ENCODE data around the gene CREB5.

The CREB5 gene

DNA sequence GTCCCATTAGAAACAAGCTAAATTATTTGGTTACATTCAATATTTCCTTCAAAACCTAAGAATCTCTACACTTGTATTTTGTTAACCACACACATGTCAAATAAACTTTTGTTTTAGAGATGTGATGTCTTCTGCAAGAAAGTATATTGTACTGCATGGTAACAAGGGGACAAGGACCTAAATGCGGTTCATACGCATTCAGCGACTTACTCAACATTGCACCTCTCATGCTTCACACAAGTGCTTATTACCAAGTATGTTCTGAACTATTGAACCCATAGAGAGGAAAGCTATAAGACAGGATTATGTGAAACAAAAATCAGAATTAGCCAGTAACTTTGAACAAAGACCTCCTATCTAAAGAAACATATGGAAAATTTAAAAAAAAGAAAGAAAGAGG lies 68.3 kb downstream of the CREB5 start:
- no peak for DNase-seq

DNA sequence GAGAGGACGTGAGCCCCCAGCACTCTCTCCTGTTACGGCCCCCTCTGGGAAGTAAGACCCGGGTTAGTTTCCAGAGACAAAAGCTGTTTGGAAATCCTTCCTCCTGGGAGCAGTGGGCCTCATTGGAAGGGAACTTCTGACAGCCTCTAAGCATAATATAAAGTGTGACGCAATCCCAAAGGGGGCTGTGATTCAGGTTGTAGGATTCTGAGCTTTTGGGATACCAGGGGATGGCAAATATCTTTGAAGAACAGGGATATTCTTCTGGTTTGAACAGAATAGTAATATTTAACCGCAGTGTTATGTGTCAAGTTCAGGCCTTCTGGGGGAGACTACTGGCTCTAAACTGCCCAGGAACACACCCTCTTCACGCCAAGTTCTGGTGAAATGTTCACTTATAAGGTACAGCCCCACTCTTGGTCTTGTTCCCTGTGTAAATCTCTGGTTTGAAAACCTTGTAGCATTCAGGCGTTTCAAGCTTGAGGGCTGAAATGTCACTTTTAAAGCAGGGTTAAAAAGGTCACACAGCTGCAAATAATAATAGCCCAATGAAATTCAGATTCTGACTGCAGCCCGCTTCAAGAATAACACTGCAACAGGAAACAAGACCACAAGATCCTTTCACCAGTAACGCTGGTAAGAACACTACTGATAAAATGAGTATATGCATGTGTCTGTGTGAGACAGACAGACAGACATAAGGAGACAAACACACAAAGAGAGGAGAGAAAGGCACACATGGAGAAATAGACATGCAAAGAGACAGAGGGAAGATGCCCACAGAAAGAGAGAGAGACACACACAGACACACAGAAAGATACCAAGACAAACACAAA lies 69.0 kb downstream of the CREB5 start:
- no peak for DNase-seq

DNA sequence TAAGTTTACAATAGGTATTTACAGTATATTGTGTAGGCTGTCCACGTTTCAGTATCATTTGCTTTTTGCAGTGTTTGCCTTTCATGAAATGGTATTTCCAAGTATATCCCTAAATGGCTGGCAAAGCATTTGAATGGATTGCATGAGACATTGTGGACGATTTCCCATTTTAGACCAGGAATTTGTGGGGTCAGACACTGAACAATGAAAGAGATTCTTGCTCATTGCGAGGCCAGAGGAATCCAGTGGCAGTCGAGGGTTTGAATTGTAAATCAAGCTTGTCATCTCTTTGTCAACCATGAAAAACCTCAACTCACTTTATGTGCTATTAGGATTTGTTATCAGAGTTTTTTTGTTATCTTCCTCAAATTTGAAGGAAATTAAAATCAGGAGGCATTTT lies 70.8 kb downstream of the CREB5 start:
- no peak for DNase-seq

DNA sequence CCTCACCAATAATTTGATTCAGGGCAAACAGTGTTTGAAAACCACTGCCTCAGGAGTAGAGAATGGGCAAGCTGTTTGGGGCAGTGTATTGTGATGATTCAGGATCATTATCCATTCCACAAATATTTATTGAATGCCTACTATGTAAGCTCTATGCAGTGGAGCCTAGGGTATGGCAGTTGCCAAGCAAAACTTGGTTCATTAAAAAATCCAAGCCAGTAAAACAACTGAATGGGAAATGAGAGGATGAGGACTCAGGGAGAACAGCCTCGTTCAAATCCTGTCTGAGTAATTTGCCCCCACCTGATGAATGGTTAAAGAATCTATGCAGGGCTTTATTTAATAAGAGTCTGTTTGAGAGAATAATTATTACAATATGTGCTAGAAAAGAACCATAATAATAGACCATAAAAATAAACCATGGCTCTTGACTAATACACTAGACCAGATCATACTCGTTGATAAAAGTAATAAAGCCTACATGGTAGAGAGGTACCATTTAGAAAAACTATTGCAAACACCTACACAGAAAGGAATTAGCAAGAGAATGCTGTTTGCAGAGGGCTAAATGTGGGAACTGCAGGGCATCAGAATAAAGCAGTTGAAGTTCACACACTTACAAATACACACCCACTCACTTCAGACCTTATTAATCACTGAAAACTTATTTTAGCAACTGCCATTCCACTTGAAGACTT lies 71.7 kb downstream of the CREB5 start:
- no peak for DNase-seq

DNA sequence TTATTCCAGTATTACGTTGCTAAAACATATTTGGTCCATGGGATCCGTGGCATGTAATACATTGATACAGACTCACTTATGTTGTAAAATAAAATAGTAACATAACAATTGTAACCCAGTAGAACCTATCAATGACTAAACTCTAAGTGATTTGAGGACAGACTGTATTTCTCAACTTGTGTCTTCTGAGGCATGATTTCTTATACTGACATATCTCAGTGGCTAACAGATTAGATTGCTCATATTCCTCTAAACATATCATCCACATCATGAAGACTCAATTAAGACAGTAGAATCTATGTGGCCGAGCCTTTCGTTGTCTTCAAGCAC lies 72.3 kb downstream of the CREB5 start:
- no peak for DNase-seq

DNA sequence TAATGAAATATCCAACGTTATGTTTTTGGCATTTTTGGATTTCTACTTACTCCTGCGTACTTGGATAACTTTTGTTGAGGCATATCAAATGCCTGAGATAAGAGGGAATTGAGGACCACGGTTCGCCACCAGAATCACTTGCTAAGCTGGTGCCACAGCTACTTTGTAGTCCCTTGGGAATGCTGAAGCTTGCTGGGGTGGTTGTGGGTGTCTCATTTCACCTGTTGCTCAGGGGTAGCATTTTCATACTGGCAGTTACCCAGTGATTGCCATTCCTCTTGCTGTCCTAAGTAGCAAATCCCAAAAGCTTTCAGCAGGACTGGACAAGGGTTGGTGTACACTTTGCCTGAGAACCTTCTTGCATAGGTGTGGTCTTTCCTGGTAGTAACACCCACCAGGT lies 75.2 kb downstream of the CREB5 start:
- no peak for DNase-seq

DNA sequence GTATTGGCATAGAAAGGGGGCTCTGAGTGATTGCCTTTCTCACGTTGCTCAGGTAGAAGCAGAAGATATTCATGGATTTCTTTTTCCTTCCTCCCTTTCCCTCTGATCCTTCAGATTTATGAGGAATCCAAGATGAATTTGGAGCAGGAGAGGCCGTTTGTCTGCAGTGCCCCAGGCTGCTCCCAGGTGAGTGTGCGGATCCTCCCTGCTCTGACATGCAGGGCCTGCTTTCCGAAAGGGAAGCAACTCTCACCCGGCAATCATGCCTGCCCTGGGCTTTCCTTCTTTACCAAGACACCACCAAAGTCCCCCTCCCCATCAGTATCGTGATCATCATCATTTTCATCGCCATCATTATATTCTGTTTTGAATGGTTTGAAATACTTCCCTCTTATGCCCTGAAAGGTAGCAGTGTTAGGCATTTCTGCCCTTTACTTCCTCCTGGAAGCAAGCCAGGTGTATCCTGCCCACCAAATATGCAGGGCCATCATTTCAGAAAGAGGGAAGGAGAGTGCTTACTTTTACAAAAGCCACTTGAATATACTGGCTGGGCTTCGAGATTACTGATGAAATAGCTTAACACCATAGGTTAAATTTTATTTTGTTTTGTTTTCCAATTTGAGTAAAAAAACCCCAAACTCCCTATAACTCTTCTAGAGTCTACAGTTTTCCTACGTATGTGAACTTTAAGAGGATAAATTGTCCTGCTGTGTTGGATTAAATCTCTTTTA lies 75.9 kb downstream of the CREB5 start:
- DNase-seq = no peak

DNA sequence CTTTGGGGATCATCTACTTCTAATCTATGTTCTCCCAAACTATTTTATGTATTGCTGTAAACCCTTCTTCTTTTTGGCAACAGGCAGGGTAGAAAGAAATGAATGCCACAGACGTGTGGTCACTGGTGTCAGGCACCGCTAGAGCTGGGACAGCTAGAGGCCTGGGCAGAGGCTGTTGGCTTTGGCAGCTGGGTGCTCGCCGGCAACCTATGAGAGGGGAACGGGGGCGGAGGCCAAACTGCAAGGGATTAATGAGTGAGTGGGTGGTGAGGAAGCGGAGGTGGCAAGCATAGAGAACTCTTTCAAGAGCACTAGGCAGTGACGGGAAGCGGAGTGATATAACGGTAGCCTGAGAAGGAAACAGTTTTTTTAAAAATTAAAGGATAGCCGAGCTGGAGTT lies 78.5 kb downstream of the CREB5 start:
- DNase-seq = no peak

DNA sequence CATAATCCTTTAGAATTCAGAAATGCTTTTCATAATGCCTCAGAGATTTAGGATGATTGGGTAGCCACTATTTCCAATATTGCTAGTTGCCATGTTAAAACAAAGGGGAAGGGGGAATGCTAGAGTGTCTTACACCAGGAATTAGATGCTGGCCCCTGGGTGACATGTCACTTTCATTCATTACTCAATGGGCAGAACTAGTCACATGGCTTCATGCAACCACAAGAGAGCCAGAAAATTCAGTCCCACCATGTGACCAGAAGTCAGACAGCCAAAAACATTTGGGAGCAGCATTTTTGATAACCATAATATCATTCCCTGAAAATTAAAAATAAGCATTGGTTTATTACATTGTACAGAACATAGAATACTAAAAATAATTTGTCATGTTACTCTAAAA lies 81.2 kb downstream of the CREB5 start:
- DNase-seq = no peak

DNA sequence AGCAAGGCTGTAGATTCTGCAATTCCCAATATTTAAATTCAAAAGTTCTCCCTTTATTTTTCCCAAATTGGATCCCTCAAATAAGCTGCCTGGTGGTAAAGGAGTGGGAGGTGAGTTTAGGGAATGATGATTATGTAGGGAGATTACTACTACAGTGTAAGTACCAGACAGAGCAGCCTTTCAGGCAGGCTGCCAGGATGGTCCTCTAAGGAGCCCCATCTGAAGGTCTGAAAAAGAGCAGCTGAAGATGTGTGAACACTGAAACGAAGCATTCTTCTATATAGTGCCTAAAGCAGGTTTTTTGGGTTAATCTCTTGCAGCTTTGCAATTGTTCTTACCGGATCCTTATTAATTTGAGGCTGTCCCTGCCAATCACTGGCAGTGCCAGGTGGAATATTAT lies 84.7 kb downstream of the CREB5 start:
- DNase-seq = no peak

DNA sequence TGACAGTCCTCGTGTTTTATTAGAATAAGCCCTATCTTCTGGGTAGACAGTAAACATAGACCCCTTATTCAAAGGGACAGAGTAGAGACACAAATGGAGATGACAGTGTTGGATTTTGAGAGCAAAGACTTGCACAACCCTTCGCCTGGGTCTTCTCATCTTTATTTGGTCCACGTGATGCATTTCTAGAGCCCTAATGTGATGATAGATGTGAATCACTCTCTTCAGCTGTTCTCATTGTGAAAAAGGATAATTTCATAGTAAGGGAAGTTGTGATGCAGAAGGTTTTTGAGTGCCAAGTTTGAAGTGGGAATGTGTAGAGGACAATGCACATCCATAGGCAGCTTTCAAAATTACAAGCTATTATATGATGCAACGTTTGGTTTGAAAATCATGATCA lies 86.3 kb downstream of the CREB5 start:
- DNase-seq = no peak

DNA sequence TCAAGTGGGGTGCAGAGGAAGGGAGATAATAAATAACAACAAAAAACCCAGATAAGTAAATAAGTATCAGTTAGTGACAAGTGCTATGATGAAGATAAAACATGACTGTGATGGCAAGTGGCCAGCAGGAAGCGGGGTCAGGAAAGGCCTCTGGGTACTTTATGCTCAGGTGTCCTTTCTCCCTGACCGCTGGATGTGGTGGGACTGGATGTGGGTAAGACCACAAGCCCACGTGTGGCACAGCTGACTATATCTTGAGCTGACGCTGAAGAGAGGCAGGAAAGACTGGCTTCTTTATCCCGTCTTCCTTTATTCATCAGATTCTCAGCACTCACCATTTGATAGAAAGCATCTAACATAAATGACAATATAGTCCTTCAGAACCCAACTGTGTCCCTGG lies 87.8 kb downstream of the CREB5 start:
- no peak for DNase-seq

DNA sequence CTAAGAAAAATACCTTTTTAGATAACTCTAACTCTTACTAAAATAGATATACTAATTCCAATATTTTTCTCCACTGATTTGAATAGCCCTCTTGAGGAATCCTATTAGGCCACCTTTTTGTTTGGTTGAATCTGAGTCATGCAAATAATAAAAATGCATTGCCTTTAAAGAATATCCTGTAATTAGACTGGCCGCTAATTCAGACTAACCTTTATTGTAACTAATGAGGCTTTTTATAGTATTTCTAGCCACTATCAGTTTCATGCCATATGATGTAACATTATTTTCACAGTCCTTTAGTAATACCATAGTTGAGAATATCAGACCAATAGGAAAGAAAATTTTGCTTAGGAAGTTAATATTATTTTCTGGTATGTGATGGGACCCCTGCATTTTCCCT lies 90.1 kb downstream of the CREB5 start:
- no peak for DNase-seq

DNA sequence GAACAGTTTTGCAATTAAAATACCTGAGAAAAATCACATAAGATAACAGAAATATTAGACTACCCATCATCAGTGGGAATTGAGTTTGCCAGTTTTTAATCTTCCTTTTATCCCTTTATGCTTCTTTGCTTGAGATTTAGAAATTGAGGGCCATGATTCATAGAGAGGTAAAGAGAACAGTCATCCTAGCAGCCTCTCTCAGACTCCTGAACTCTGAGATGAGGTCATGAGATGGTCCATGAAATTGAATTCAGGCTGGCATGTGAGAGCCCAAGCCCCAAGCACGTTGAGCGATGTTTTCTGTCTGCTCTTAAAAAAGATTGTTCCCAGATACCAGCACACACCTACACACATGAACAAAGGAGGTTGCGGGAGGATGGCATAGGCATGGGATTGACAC lies 91.1 kb downstream of the CREB5 start:
- no peak for DNase-seq

DNA sequence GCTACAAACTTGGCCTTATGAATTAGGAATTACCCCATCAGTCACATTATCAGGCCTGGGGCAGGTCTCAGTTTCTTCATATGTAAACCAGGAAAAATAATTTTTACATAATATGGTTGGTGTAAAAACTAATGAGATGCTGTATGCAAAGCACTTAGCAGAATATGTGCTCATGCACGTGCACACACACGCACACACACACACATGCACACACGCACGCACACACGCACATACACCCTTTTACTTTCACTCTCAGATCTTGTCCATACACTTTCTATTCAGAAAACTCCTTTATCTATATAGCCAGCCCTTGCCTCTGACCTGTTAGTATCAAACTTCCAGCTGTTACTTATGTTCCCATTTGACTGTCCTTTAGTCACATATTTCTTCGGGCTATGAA lies 92.7 kb downstream of the CREB5 start:
- DNase-seq = no peak

DNA sequence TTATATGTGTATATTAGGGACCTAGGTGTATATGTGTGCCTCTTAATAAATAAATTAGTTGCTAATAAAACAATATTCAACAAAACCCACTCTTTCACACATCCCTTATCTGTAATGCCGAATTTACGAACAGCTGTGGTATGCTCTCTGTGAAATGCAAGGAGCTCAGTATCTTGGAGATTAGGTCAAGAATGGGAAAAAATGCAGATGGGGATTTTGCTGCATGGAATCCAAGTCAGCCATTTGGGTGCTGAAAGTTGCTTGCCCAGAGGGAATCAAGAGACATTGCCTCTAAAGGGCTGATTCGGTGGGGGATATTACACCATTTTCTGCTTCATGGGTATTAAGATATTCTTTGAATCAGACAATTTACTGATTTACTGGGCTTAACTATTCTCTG lies 93.5 kb downstream of the CREB5 start:
- no peak for DNase-seq

DNA sequence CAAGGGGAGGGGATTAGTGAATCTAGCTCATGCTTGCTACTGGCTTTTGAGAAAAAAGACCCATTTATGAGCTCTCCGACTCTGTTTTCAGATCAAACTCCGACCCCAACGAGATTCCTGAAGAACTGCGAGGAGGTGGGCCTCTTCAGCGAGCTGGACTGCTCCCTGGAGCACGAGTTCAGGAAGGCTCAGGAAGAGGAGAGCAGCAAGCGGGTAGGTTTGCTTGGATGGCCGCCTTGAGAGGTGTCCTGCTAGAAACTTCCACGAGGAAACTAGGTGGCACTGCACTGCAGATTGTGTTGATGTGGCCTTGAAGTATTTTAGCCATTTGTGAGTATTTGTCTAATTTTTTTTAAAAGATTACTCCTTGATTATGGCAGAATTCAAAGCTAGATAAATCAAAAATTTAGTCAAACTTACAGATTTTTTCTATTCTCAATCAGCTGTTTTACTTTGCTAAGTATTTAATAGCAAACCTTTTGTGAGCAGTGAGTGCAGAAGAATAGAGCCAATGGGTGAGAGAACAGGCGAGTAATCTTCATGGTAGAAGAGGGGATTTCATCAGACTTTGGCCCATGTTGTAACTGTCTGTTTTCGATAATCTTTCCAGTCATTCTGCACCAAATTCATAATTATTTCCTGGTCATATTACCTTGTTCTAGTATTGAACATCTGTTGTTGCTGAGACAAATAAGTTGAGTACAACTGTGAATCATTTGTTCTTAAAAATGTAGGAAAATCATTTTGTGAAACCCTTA lies 95.4 kb downstream of the CREB5 start:
- no peak for DNase-seq

DNA sequence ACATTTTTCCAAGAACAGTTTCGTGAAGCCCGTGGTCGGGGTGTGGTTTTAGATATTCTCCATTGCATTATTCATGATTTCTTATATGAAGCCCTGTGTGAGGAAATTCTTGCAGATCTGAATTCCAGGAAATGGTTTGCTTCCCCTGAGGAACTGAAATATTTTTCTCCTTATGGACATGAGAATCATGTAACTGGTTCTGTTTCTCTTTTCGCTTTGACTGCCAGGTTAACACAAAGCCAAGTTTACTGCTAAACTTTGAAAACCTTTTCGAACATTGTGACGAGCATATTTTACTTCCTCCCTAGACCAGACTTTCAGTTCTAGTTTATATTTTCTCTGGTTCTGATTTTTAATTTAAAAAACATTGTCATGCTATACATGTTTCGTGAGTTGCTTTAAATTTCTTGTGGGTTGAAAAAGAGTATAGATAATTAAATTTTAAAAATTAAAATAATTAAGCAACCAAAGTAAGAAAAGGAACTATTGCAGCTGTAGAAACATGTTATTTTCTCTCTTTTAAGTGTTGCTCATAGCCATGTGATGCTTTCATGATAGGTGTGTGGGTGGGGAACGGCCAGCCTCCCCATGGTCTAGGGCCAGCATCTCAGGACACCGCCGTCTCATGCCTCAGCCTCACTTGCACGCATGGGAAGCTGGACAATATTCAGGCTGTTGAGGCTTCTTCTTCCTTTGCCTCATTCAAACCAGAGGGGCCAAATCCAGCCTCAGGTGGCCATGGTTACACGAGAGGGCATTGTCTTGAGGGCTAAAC lies 97.1 kb downstream of the CREB5 start:
- DNase-seq = no peak

DNA sequence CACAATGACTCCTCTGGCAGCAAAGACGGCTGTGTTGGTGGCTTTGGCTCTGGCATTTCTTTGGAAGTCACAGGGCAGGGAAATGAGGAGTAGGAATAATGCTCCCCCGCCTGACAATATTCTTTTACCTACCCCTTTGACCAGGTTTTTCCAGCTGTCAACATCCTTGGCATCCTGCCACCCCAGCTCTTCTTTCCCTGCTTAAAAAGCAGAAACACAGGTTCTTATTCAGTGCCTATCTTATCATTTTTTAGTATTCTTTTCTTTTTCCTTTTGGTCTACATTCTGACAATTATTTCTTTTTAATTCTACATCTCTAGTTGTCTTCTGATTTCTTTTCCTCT lies 97.7 kb downstream of the CREB5 start:
- DNase-seq = no peak

DNA sequence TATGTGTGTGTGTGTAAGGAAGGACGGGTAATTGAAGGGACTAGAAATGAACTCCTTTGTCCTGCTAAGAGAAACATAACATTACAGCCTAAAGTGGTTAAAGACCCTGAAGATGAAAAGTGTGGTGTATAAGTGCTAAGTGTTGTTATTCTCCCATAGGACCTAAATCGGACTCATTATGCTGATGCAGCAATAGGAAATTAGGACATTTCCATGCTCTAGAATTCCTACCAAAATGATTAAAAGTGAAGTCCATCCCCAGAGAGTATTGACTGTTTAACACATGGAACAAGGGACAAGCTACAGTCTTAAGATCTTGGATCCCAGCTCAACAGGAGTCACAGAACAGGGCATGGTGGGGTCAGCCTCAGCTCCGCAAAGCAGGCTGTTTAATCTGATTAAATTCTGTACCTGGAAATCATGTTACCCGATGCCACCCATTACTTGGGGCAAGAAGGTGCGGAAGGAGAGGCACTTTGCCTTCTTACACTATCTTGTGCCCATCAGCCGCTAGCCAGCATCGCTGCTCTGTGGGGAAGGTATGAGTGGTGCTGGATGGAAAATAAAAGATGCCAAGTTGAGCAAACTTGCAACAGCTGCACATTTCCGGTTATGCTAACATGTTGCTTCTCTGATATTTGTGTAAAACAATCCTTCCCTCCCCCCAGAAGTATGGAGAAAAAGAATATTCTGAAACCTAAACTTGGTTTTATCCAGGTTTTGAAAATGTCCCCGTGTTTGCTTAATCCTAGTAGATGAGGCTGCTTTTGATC lies 100.5 kb downstream of the CREB5 start:
- no peak for DNase-seq

DNA sequence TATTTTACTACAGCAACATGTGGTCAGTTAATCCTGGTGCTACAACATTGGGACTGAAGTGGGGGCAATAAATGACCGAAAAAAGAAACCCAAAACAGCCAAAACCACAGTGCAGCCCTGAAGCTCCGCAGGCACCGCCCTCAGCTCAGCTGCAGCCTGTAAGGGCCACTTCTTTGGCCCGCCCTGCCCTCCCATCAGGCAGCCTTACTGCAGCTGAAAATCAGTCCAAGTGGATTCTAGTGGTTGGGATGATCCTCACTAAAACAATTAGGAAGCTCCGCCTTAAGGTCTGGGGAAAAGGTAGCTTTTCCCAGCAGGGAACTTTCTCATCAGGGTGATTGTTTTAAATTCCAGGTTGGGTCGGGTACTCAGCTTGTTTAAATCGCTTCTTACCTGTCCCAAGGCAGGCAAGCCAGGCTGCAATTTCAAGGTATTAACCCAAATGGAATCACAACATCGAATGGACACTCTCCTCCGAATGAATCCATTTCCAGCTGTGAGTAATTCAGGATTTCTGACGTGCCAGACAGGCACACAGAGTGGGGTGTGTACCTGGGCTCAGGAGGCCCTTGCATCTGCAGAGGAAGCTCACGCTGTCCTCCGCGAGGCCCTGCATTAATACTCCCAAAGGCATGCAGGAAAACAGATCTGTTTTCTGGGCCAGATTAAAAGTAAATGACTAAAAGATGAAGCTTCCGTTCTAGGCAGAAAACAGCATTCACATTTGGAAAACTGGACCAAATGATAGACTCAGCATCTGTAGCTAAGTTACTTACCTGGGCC lies 104.3 kb downstream of the CREB5 start:
- DNase-seq = no peak
